ENCODE measurements around the gene CD177. TPM values are rescaled to one million over a fixed set of nuclear protein-coding genes. Genes with fewer than 3 reads are reported as not detected.

The CD177 gene
- 0.18 TPM in 1 of 2 replicates, not detected in the other for total RNA-seq
- not detected in 2 replicates for polyA plus RNA-seq
- not detected in 2 replicates for polyA plus RNA-seq (2011; cell fraction: cytosol; rRNA removed)
- polyA plus RNA-seq (2011; cell fraction: nucleus; rRNA removed) = not detected in 2 replicates
- polyA plus RNA-seq (2012) = not detected in 2 replicates
- polyA minus RNA-seq = not detected in 2 replicates
- polyA minus RNA-seq (2011; cell fraction: cytosol; rRNA and poly(A)+ RNA removed) = 1.0 TPM
- not detected in 2 replicates for polyA minus RNA-seq (2011; cell fraction: nucleus; rRNA and poly(A)+ RNA removed)
- Bru-seq, nascent RNA = not detected
- not detected for BruChase-seq, experiment 1, labeled RNA remaining after a 6-hour chase
- BruChase-seq, experiment 2, labeled RNA remaining after a 2-hour chase = not detected
- long read RNA-seq = 0 reads

- dilution Hi-C loops (cut with MboI; ENCODE audit: extremely low pct_ligation_motif_present, low sequenced_read_pairs) (no loop called here), intact Hi-C loops (cut with micrococcal nuclease) (no loop called here)
- Histone ChIP-seq H3K36me3 (ENCODE audit: control insufficient read depth in 2 of 2, extremely low read depth in 1 of 2, insufficient read depth in 2 of 2, low read length in 2 of 2) (no peaks in the 10 kb centered on the region), H3K9me3 (replicated peaks; ENCODE audit: control insufficient read depth, insufficient read depth, low read length) (no peaks in the 10 kb centered on the region), H3K9ac (replicated peaks; ENCODE audit: extremely low read depth, insufficient read depth, low read length) (no peak within 1 kb of the TSS), H3K4me1 (ENCODE audit: control insufficient read depth, extremely low read depth, insufficient read depth, low read length) (no peaks in the 10 kb centered on the region), H3K4me3 (replicated peaks in 1 of 3; ENCODE audit: insufficient read depth in 1 of 3, low read depth in 1 of 3, low read length in 3 of 3) (no peak within 1 kb of the TSS), H3K27ac (ENCODE audit: insufficient read depth, low read depth, low read length) (no peak within 1 kb of the TSS), H4K20me1 (replicated peaks; ENCODE audit: control insufficient read depth, extremely low read depth, insufficient read depth, low read length) (no peaks in the 10 kb centered on the region), H2AFZ (ENCODE audit: low read depth, low read length) (no peak within 1 kb of the TSS), H3K27me3 (ENCODE audit: control insufficient read depth in 2 of 2, insufficient read depth in 2 of 2, low read length in 2 of 2) (no peaks in the 10 kb centered on the region), H3K9me1 (replicated peaks; ENCODE audit: control insufficient read depth, extremely low read depth, insufficient read depth, low read length) (no peaks in the 10 kb centered on the region), H3K79me2 (ENCODE audit: control insufficient read depth, insufficient read depth, low read length) (no peaks in the 10 kb centered on the region), H3K4me2 (ENCODE audit: insufficient read depth, low read length) (no peak within 1 kb of the TSS)
- DNase-seq (ENCODE audit: low read depth, low spot score) = no peak
- ChIA-PET POLR2A (no interaction called here), CTCF (no interaction called here)
- TF ChIP-seq GATA2 (IDR thresholded peaks at IDR 0.05; ENCODE audit: insufficient read depth, insufficient read length, low read depth, low read length) (no peak), EZH2 (IDR thresholded peaks at IDR 0.05; ENCODE audit: borderline replicate concordance, low read depth, low read length, severe bottlenecking) (no peak), MYC (IDR thresholded peaks at IDR 0.05; ENCODE audit: low read depth, low read length) (no peak), FOS (IDR thresholded peaks at IDR 0.05; ENCODE audit: borderline replicate concordance, insufficient read depth, low read length) (no peak), POLR2A (IDR thresholded peaks at IDR 0.05; ENCODE audit: low read depth, low read length) (no peak), MAX (IDR thresholded peaks at IDR 0.05; ENCODE audit: insufficient read depth, insufficient read length) (no peak), POLR2AphosphoS5 (IDR thresholded peaks at IDR 0.05; ENCODE audit: insufficient read depth, low read depth, low read length) (no peak), JUN (IDR thresholded peaks at IDR 0.05; ENCODE audit: borderline replicate concordance, insufficient read depth, insufficient read length, low read depth) (no peak), CTCF (IDR thresholded peaks at IDR 0.05; ENCODE audit: extremely low read depth in 1 of 2, insufficient read depth in 1 of 2, low read depth in 1 of 2, low read length in 2 of 2) (no peak)
- BruUV-seq (replicated peaks) = no TSS peak
- no peak for FAIRE-seq
These were observed at the start of gene CD177 for GRCh38 chr19:43353606-43354304. CD177 (plus strand) TSS chr19:43353686; CDS start chr19:43353715, 29 bp downstream.
